GM19397 (cell line): Measurements from ENCODE around the gene TVP23A.
"Not testable (repeated sequence)": the region's sequence is repeated elsewhere in the genome, so short reads cannot be mapped to it uniquely, and the experiment has no call there.

ENCODE experiments used
- ATAC-seq: cut with Tn5 transposase; IDR thresholded peaks from one replicate; pipeline ENCODE4 v1.9.1; 2021; ENCODE audit warnings: mild to moderate bottlenecking, moderate library complexity; ENCODE audit not compliant: unreplicated experiment

Gene TVP23A

GRCh38 chr16:10836174-10836853, 17.7 kb upstream of the TVP23A start:
- ATAC-seq, result no peak

GRCh38 chr16:10835281-10835931, 16.8 kb upstream of the TVP23A start:
- ATAC-seq, result no peak

- no peak for ATAC-seq
Observed at GRCh38 chr16:10834766-10835165, 16.2 kb upstream of the TVP23A start.

GRCh38 chr16:10834130-10834529, 15.5 kb upstream of the TVP23A start:
- no peak for ATAC-seq

- ATAC-seq, result no peak
Observed at GRCh38 chr16:10833271-10833670, 14.7 kb upstream of the TVP23A start.

- ATAC-seq, result no peak
Observed at GRCh38 chr16:10831894-10832886, 13.6 kb upstream of the TVP23A start.

- not testable (repeated sequence) for ATAC-seq
Observed at GRCh38 chr16:10830240-10830639, 11.6 kb upstream of the TVP23A start.

- ATAC-seq, result not testable (repeated sequence)
Observed at GRCh38 chr16:10829390-10830098, 10.9 kb upstream of the TVP23A start.

- ATAC-seq, result no peak
Observed at GRCh38 chr16:10828851-10829366, 10.3 kb upstream of the TVP23A start.

GRCh38 chr16:10827691-10828341, 9.2 kb upstream of the TVP23A start:
- no peak for ATAC-seq

GRCh38 chr16:10824111-10824893, 5.7 kb upstream of the TVP23A start:
- ATAC-seq, result no peak

GRCh38 chr16:10822702-10823101, 4.1 kb upstream of the TVP23A start:
- no peak for ATAC-seq

- no peak for ATAC-seq
Observed at GRCh38 chr16:10820546-10820945, 2.0 kb upstream of the TVP23A start.

GRCh38 chr16:10817514-10817913, 1.1 kb downstream of the TVP23A start:
- no peak for ATAC-seq

- ATAC-seq, result peak; percentile 13
Observed at GRCh38 chr16:10813099-10813455, 5.5 kb downstream of the TVP23A start.

- ATAC-seq, result peak; percentile 51
Observed at GRCh38 chr16:10812312-10813098, 6.1 kb downstream of the TVP23A start.

- no peak for ATAC-seq
Observed at GRCh38 chr16:10809706-10810105, 8.9 kb downstream of the TVP23A start.

- no peak for ATAC-seq
Observed at GRCh38 chr16:10808850-10809249, 9.7 kb downstream of the TVP23A start.

GRCh38 chr16:10808218-10808617, 10.4 kb downstream of the TVP23A start:
- no peak for ATAC-seq
